Lower leg skin (tissue), 4 donors: ENCODE data around the gene BDH1. TPM values are rescaled to one million over a fixed set of nuclear protein-coding genes. Genes with fewer than 3 reads are reported as not detected.

ENCODE experiments used
- DNase-seq, 2 donors: peaks; one replicate each; pipeline ENCODE4 v3.0.0-alpha.2; 2019; ENCODE audit warnings: low spot score in 2 of 2
- H3K4me3 ChIP-seq: fragments of 200-600 bp; sonication (generic); 2 replicates; pipeline ENCODE4 v1.5.1; 2017; ENCODE audit warnings: mild to moderate bottlenecking, low read depth; ENCODE audit not compliant: poor library complexity, severe bottlenecking
- CTCF ChIP-seq, 3 donors: fragments of 450-650 bp; IDR thresholded peaks; one replicate each; pipeline ENCODE4 v1.5.1; 2016; ENCODE audit warnings: antibody characterized with exemption in 3 of 3, mild to moderate bottlenecking in 3 of 3, moderate library complexity in 2 of 3
- POLR2A ChIP-seq, 2 donors: fragments of 450-650 bp; IDR thresholded peaks; one replicate each; pipeline ENCODE4 v1.6.1; 2016 to 2017; ENCODE audit warnings: antibody characterized with exemption in 2 of 2, mild to moderate bottlenecking in 1 of 2, moderate library complexity in 1 of 2
- WGBS, 2 donors: methylation state at CpG; one replicate each; pipeline ENCODE4 v1.1.5; 2018; 5-methylcytosine and 5-hydroxymethylcytosine counted together
- intact Hi-C: fragments of 100-400 bp; cut with DNase I; formaldehyde crosslinking; loops from one replicate; pipeline ENCODE4 v1.15.0; 2023; ENCODE audit warnings: low total_unique reads
- total RNA-seq, 4 donors: library from RNA; depleted of rRNA; stranded (reverse); fragments of >200 nt; gene quantifications; one replicate each; pipeline ENCODE4 v1.1.0, GENCODE V29; 2016

The BDH1 gene
- total RNA-seq, 4 donors from 2014 or later = 56.3 to 86.1 (median 59.7) TPM

- TF ChIP-seq CTCF (IDR thresholded peaks at IDR 0.05) = no peak
- TF ChIP-seq POLR2A (IDR thresholded peaks at IDR 0.05) = no peak
- H3K4me3 ChIP-seq = no peak overlapping the region
- DNase-seq = peak in 1 of 2 donors; percentile 63
- intact Hi-C loops = no loop called here
- 60 to 63% methylated on average over 6 of the region's 6 CpGs for WGBS, 2 donors
Measured at GRCh38 chr3:197516517-197516889, 39.3 kb downstream of the BDH1 start.

GRCh38 chr3:197514786-197515355, 40.9 kb downstream of the BDH1 start:
- intact Hi-C loops = no loop called here
- no peak for TF ChIP-seq CTCF (IDR thresholded peaks at IDR 0.05)
- TF ChIP-seq POLR2A (IDR thresholded peaks at IDR 0.05) = no peak
- H3K4me3 ChIP-seq = no peak overlapping the region
- WGBS, 2 donors = 61 to 80% methylated on average over 10 of the region's 10 CpGs
- DNase-seq = no peak

- TF ChIP-seq POLR2A (IDR thresholded peaks at IDR 0.05) (no peak), CTCF (IDR thresholded peaks at IDR 0.05) (no peak)
- H3K4me3 ChIP-seq = no peak overlapping the region
- intact Hi-C loops = no loop called here
- no peak for DNase-seq
- 65 to 79% methylated on average over 18 of the region's 18 CpGs for WGBS, 2 donors
Measured at GRCh38 chr3:197513953-197514785, 41.6 kb downstream of the BDH1 start.

DNA sequence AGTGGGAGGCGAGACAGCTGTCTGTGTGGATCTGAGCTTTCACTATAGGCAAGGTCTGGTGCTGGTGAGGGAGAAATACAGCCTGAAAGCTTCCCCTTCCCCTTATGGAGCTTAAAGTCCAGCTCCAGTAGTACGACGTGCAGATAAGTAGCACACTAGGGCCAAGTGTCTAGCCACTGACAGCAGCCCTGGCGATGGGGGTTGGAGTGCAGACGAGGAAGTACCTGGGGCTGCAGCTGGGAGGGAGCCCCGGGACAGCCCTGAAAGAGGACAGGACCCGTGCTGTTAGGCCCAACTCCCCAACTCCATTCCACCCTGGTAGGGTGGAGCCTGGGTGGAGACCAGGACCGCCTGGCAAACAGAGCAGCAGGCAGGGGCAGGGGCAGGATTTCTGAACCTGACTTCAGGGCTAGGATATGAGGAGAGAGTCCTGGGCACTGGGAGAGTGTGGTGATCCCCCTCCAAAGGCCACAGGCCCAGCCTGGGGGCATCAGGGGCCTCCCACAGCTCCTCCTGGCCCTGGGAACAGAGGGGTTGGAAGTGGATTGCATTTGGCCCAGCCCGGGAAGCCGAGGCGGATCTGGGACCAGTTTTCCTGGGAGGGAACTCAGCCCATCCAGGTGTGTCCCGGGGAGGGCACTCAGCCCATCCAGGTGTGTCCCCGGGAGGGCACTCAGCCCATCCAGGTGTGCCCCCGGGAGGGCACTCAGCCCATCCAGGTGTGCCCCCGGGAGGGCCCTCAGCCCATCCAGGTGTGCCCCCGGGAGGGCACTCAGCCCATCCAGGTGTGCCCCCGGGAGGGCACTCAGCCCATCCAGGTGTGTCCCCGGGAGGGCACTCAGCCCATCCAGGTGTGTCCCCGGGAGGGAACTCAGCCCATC, 42.8 kb downstream of the BDH1 start:
- no peak for DNase-seq
- 69 to 73% methylated on average over 14 to 19 of the region's 19 CpGs for WGBS, 2 donors
- intact Hi-C loops = no loop called here
- H3K4me3 ChIP-seq = no peak overlapping the region
- TF ChIP-seq POLR2A (IDR thresholded peaks at IDR 0.05) (no peak), CTCF (IDR thresholded peaks at IDR 0.05) (no peak)

DNA sequence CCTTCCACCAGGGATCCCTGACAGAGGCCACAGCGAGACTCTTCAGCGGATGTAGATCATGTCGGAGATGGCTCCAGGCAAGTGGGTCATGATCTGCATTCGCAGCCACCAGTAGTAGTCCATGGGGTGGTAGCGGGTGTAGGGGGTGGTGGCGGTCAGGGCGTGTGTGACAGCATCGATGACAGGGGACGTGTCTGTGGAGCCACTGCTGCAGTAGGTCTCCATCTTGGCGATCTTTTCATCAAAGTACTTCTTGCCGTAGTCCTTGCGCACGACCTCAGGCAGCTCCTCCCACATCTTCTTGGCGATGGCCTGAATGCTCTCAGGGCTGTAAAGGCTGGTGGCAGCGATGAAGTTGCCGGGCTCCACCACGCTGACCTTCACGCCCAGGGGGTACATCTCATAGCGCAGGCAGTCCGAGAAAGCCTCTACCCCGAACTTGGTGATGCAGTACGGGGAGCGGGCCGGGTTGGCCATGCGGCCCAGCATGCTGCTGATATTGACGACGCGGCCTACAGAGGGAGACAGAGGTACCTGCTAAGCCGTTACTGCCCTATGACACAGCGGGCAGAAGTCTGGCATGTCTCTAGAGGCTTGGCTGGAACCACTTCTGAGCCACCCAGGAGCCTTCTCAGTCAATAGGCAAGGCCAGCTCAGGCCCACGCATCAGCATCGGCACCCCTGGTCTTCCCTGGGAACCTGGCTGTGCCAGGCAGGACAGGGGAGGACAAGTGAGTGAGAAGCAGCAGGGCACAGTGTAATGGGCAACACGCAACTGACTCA, 43.7 kb downstream of the BDH1 start:
- TF ChIP-seq CTCF (IDR thresholded peaks at IDR 0.05) = no peak
- DNase-seq = no peak
- 96 to 98% methylated on average over 26 to 33 of the region's 33 CpGs for WGBS, 2 donors
- no peak overlapping the region for H3K4me3 ChIP-seq
- intact Hi-C loops = no loop called here
